T47D (cell line): ENCODE data around the gene OSER1.

Source experiments
- DNase-seq, 2 experiments: peaks; one replicate each; pipeline versions ENCODE4 v3.0.0 to v3.0.0-alpha.2; 2011 to 2012; ENCODE audit warnings: low read depth in 1 of 2, low spot score in 1 of 2
- JUND ChIP-seq: IDR thresholded peaks from 2 replicates; pipeline ENCODE4 v1.6.1; 2012; ENCODE audit warnings: low read depth
- in situ Hi-C: cut with HindIII; loops from 2 replicates; pipeline ENCODE4 v1.10.0; 2016; ENCODE audit warnings: low sequenced_read_pairs, low pct_unique_long_range_greater_than_20kb

OSER1 gene

GRCh38 chr20:44174996-44175765, 35.4 kb downstream of the OSER1 start:
- in situ Hi-C loops: no loop called here
- TF ChIP-seq JUND: no peak

GRCh38 chr20:44173846-44174245, 36.7 kb downstream of the OSER1 start:
- no peak for DNase-seq
- TF ChIP-seq JUND: no peak
- in situ Hi-C loops: no loop called here

More at GRCh38 chr20:44174996-44175765, 35.4 kb downstream of the OSER1 start:
- DNase-seq: no peak

- no peak for TF ChIP-seq JUND
- no peak for DNase-seq
- in situ Hi-C loops: no loop called here
These were observed 37.5 kb downstream of the OSER1 start for GRCh38 chr20:44173116-44173515.

GRCh38 chr20:44172572-44172950, 38.0 kb downstream of the OSER1 start:
- in situ Hi-C loops: no loop called here
- TF ChIP-seq JUND: no peak
- DNase-seq: no peak

GRCh38 chr20:44171775-44172571, 38.6 kb downstream of the OSER1 start:
- DNase-seq: peak in 1 of 2 experiments; percentile 56
- in situ Hi-C loops: no loop called here
- TF ChIP-seq JUND: no peak

- no peak for TF ChIP-seq JUND
- DNase-seq: no peak
- in situ Hi-C loops: no loop called here
These were observed 39.7 kb downstream of the OSER1 start for GRCh38 chr20:44170816-44171410.

- no peak for DNase-seq
- no peak for TF ChIP-seq JUND
- in situ Hi-C loops: no loop called here
These were observed 42.8 kb downstream of the OSER1 start for GRCh38 chr20:44167736-44168135.

- DNase-seq: peak; percentile 59 to 91
- no peak for TF ChIP-seq JUND
- in situ Hi-C loops: no loop called here
These were observed 44.1 kb downstream of the OSER1 start for GRCh38 chr20:44166477-44166876.

- peak; percentile 65 to 97 for DNase-seq
- in situ Hi-C loops: no loop called here
- peak; percentile 88 for TF ChIP-seq JUND
These were observed 44.6 kb downstream of the OSER1 start for GRCh38 chr20:44166008-44166407.

GRCh38 chr20:44160133-44160532, 50.4 kb downstream of the OSER1 start:
- TF ChIP-seq JUND: no peak
- in situ Hi-C loops: no loop called here
- no peak for DNase-seq

- no peak for TF ChIP-seq JUND
- DNase-seq: no peak
- in situ Hi-C loops: no loop called here
These were observed 50.9 kb downstream of the OSER1 start for GRCh38 chr20:44159711-44160110.

GRCh38 chr20:44159125-44159524, 51.4 kb downstream of the OSER1 start:
- in situ Hi-C loops: no loop called here
- no peak for TF ChIP-seq JUND
- no peak for DNase-seq

GRCh38 chr20:44157061-44157460, 53.5 kb downstream of the OSER1 start:
- in situ Hi-C loops: no loop called here
- no peak for DNase-seq
- no peak for TF ChIP-seq JUND
